Inferior parietal cortex (tissue), 1 donor: Measurements from ENCODE around the gene ABHD2.
"Not testable (repeated sequence)": the region's sequence is repeated elsewhere in the genome, so short reads cannot be mapped to it uniquely, and the experiment has no call there.

Experiments used
- DNase-seq: peaks from one replicate; pipeline ENCODE4 v3.0.0-alpha.2; 2016; ENCODE audit errors: extremely low spot score

ABHD2 gene

DNA sequence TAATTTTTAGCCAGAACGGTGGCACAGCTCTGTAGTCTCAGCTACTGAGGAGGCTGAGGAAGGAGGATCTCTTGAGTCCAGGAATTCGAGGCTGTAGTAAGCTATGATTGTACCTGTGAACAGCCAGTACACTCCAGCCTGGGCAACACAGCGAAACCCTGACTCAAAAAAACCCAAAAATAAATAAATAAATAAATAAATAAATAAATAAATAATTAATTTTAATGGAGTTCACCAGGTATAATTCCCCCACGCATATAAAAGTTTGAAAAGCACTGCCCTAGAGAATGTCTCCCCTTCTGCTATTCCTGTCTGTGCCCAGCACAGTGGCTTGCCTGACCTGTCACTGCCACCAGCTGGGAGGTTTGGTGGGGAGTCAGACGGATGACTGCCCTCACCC is 137.3 kb downstream of the ABHD2 start:
- DNase-seq = no peak

GRCh38 chr15:89226359-89227221 is 138.3 kb downstream of the ABHD2 start:
- no peak for DNase-seq

- no peak for DNase-seq
Observed at GRCh38 chr15:89227425-89227824, 139.2 kb downstream of the ABHD2 start.

- no peak for DNase-seq
Observed at GRCh38 chr15:89230277-89230676, 142.0 kb downstream of the ABHD2 start.

DNA sequence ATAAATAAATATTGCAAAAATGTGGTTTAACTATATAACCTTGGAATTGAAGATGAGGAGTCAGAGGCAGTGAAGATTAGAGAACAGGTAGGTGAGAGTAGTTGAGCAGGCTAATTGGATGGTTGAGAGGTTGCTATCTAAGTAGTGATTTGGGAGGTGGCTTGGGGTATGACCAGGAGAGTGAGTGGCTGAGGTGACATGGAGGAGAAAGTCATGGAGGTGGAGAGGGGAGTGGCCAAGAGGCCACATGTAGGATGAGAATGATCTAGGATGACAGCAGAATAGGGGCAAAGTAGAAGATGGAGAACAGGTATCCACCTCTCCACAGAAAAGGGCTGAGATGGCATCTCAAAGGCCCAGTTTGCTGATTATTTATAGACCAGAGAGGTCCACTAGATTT is 143.6 kb downstream of the ABHD2 start:
- no peak for DNase-seq

GRCh38 chr15:89239883-89240810 is 151.9 kb downstream of the ABHD2 start:
- DNase-seq = not testable (repeated sequence)

- DNase-seq = no peak
Observed at GRCh38 chr15:89243046-89243690, 154.9 kb downstream of the ABHD2 start.

GRCh38 chr15:89243691-89244573 is 155.7 kb downstream of the ABHD2 start, which contains the start of gene FANCI:
TSS of gene FANCI (plus strand) at chr15:89243979. CDS start at chr15:89247648, 3,669 bp downstream.
- DNase-seq = peak; percentile 93

DNA sequence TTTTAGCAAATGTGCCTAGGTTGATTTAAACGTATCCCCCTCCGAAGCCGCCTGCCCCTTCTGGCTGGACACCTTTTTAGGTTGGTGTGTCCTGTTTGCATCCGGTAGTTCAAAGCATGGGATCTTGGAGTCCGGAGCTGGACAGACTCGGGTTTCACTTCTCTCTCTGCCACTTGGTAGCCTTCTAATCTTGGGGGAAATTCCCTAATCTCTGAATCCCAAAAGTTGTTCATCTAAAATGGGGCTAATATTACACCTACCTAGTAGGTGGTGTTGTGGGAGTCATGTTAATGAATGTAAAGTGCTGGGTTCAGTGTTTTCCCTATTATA is 156.3 kb downstream of the ABHD2 start:
- no peak for DNase-seq

- DNase-seq = no peak
Observed at GRCh38 chr15:89247446-89247845, 159.2 kb downstream of the ABHD2 start.

GRCh38 chr15:89248584-89248983 is 160.3 kb downstream of the ABHD2 start:
- no peak for DNase-seq

GRCh38 chr15:89250142-89250541 is 161.9 kb downstream of the ABHD2 start:
- DNase-seq = not testable (repeated sequence)
